NCI-H1092 treated with DMSO at 0.1 percent for 48 hours (cell line): ENCODE data around the gene DHX34.
"Not testable (repeated sequence)": the region's sequence is repeated elsewhere in the genome, so short reads cannot be mapped to it uniquely, and the experiment has no call there.

Experiments used
- DNase-seq: peaks from one replicate; lab custom pipeline; 2025; lab: John Stamatoyannopoulos, UW

DHX34 gene

GRCh38 chr19:47390533-47391488, 41.7 kb downstream of the DHX34 start:
- DNase-seq = peak; percentile 64

GRCh38 chr19:47391510-47392223, 42.6 kb downstream of the DHX34 start:
- DNase-seq = peak; percentile 64

- no peak for DNase-seq
Observed at GRCh38 chr19:47398707-47399597, 49.8 kb downstream of the DHX34 start.

- no peak for DNase-seq
Observed at GRCh38 chr19:47402504-47402903, 53.4 kb downstream of the DHX34 start.

- no peak for DNase-seq
Observed at GRCh38 chr19:47404334-47405196, 55.5 kb downstream of the DHX34 start.

GRCh38 chr19:47405197-47405550, 56.1 kb downstream of the DHX34 start:
- no peak for DNase-seq

GRCh38 chr19:47405854-47406417, 56.8 kb downstream of the DHX34 start:
- no peak for DNase-seq

- no peak for DNase-seq
Observed at GRCh38 chr19:47406711-47407416, 57.7 kb downstream of the DHX34 start.

GRCh38 chr19:47407417-47407774, 58.3 kb downstream of the DHX34 start:
- no peak for DNase-seq

GRCh38 chr19:47408156-47408938, 59.2 kb downstream of the DHX34 start:
- DNase-seq = no peak

GRCh38 chr19:47411101-47411500, 62.0 kb downstream of the DHX34 start:
- DNase-seq = no peak

- not testable (repeated sequence) for DNase-seq
Observed at GRCh38 chr19:47411696-47412095, 62.6 kb downstream of the DHX34 start.

GRCh38 chr19:47413941-47414340, 64.8 kb downstream of the DHX34 start:
- DNase-seq = no peak

GRCh38 chr19:47414469-47414868, 65.4 kb downstream of the DHX34 start:
- DNase-seq = peak; percentile 11

GRCh38 chr19:47415953-47416642, 67.0 kb downstream of the DHX34 start:
- no peak for DNase-seq

- DNase-seq = no peak
Observed at GRCh38 chr19:47416643-47416985, 67.5 kb downstream of the DHX34 start.

- no peak for DNase-seq
Observed at GRCh38 chr19:47417107-47417745, 68.1 kb downstream of the DHX34 start.
